GM11168 (cell line): ENCODE measurements around the gene GPR42.
"Not testable (repeated sequence)": the region's sequence is repeated elsewhere in the genome, so short reads cannot be mapped to it uniquely, and the experiment has no call there.

ENCODE experiments used
- in situ Hi-C: fragments of 300-500 bp; cut with MboI; formaldehyde crosslinking; loops from one replicate; pipeline ENCODE4 v1.12.0; 2022; ENCODE audit warnings: low sequenced_read_pairs; ENCODE audit not compliant: unreplicated experiment

GPR42 gene

DNA sequence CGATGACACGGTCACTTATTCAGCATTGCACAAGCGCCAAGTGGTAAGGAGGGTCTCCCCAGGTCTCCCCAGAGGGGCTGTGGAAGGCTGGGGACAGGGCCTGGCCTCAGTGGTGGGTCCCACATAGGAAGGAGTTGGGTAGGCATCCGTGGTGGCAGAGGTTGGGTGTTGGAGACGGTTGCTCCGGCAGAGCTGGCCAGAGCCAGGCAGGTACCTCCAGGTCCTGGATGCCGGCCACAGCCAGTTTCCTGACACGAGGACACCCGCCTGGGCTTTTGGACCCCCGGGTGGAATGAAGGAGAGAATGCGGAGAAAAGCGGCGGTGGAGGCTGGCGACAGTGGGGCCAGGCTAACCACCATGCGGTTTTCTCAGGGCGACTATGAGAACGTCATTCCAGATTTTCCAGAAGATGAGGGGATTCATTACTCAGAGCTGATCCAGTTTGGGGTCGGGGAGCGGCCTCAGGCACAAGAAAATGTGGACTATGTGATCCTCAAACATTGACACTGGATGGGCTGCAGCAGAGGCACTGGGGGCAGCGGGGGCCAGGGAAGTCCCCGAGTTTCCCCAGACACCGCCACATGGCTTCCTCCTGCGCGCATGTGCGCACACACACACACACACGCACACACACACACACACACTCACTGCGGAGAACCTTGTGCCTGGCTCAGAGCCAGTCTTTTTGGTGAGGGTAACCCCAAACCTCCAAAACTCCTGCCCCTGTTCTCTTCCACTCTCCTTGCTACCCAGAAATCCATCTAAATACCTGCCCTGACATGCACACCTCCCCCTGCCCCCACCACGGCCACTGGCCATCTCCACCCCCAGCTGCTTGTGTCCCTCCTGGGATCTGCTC lies 24.4 kb upstream of the GPR42 start:
- in situ Hi-C loops, result no loop called here

DNA sequence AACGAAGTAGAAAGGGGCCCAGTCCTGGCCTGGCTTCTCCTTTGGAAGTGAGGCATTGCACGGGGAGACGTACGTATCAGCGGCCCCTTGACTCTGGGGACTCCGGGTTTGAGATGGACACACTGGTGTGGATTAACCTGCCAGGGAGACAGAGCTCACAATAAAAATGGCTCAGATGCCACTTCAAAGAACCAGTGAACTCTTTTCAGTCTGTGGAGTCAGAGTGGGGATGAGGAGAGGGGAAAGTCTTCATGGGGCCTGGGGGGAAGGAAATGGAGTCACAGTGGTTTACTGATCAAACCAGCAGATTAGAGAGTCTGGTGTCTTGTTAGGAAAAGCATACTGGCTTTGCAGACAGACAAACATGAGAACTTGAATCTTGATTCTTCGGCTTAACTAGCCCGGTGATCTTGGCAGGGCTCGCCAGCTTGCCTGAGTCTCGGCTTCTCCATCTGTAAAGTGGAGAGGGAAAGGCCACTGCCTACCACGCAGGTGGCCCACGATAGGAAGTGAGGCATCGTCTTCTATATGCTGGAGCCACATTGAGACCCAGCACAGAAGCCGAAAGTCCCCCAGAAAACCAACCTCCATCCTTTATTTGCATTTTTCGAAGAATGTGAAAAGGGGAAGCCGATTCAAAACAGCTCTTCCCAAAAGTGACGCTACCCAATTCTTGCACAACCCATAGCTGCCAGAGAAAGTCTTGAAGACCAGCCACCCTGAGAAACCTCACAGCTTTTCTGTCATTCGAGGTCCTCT lies 23.5 kb upstream of the GPR42 start, which contains the start of gene FFAR1:
Gene FFAR1 (plus strand): TSS at position 732 of the 759 bp plus-strand sequence. CDS start 3,650 bp downstream, outside the sequence.
- in situ Hi-C loops, result no loop called here

DNA sequence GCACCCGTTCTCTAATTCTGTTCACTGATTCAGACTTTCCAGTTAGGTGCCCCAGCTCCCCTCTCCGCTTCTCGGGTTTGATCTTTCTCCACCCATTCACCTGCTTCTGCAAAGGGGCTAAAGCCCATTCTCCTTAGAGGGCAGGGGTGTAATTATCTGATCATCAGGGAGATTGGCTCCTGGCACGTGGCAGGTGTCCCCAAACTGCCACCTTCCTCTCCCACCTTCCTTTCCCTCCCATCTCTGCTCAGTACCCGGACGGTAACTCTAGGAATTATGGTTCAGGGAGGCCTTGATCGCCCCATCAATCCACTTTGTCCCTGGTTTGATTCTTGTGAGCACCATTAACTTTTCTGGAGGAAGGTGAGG lies 23.0 kb upstream of the GPR42 start:
- in situ Hi-C loops, result no loop called here

DNA sequence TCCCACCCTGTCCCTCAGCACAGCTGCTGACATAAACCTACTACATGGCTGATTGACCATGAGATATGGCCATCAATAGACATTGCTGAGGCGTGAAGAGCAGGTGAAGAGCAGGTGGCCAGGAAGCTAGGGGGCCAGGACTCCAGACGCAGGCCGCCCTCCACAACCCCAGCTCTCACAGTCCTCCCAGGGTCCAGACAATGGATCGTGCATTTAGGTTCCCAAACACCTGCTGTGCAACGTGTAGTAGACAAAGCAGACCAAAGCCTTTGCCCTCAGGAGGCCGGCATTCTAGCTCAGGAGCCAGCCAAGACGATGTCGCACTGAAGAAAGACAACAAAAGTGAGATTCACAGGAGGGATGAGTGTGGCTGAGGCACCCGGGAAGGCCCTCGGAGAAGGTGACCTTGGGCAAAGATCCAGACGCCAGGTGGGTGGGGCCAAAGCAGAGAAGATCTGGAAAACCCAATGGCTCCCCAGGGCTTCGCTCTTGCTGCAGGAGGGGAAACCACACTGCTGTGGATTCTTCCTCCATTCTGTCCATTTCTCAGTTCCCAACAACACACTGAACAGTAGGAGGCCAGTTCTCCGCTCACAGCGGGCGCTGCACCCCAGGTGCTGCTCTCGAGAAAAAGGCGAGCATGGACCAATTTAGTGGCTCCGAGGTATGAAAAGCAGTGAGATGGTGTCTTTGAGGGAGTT lies 21.8 kb upstream of the GPR42 start:
- in situ Hi-C loops, result no loop called here

DNA sequence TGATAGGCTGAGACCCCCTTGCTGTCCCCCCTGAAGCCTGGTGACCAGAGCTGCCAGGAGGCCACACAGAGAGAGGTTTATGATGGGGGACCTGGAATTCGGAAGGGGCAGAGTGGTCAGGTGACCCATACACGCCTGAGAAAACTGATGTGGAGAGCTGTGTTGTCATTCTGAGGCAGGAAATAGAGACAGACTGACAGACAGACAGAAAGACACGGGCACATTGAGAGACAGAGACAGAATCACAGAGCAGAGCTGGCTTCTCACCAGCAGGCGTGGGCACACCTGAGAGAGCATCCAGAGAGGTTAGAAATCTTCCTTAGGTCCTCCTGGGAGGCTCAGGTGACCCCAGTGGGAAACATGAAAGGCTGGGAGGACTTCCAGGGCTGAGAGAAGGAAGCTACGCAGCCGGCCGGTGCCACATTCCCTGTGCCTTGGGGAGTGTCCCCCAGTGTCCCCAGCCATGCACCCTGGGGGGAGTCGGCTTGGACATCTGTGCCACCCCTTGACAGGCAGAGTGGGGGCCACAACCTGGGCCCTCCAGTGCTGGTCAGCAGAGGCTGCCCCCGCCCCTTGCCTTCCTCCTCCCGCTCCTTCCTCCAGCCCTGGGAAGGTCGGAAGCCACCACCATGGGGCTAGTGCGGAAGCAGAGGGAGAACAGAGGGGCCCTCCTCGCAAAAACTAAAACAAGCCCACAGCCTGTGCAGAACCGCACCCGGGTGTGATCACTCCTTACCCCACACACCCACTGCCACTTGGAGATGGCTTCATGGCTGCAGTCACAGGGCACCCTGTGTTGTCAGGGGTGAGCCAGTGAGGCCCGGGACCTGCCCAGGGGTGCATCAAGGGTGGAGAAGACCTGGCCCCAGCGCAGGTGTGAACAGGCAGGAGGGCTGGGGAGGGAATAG lies 21.0 kb upstream of the GPR42 start:
- in situ Hi-C loops, result loop anchor here (5.0 kb wide), 1 partner anchor 117 kb away; no protein-coding TSS in a partner anchor

DNA sequence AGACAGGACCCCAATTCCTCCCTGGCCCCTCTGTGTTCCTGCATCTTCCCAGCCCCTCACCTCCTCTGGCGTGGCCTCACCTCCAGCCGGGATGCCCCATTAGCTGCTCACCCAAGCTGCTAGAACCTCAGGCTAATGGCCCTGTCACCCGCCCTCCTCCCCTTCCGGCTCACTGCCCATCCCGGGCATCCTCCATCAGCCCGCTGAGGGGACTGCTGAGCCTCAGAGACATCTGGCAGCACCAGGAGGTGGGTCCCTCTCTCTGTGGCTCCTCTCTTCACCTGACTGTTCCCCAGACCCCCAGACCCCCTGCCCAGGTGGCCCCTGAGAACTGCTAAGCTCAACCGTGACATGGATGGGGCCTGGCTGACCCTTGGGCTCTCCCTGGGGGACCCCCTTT lies 20.3 kb upstream of the GPR42 start:
- in situ Hi-C loops, result loop anchor here (5.0 kb wide), 1 partner anchor 117 kb away; no protein-coding TSS in a partner anchor

DNA sequence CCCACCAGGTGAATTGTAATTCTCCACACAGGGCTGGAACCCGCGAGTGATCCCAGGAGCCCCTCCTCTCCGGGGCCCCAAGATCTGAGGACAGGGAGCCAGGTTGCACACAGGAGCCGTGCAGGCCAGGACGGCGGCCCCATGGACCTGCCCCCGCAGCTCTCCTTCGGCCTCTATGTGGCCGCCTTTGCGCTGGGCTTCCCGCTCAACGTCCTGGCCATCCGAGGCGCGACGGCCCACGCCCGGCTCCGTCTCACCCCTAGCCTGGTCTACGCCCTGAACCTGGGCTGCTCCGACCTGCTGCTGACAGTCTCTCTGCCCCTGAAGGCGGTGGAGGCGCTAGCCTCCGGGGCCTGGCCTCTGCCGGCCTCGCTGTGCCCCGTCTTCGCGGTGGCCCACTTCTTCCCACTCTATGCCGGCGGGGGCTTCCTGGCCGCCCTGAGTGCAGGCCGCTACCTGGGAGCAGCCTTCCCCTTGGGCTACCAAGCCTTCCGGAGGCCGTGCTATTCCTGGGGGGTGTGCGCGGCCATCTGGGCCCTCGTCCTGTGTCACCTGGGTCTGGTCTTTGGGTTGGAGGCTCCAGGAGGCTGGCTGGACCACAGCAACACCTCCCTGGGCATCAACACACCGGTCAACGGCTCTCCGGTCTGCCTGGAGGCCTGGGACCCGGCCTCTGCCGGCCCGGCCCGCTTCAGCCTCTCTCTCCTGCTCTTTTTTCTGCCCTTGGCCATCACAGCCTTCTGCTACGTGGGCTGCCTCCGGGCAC lies 19.3 kb upstream of the GPR42 start:
- in situ Hi-C loops, result loop anchor here (5.0 kb wide), 1 partner anchor 116 kb away; no protein-coding TSS in a partner anchor

DNA sequence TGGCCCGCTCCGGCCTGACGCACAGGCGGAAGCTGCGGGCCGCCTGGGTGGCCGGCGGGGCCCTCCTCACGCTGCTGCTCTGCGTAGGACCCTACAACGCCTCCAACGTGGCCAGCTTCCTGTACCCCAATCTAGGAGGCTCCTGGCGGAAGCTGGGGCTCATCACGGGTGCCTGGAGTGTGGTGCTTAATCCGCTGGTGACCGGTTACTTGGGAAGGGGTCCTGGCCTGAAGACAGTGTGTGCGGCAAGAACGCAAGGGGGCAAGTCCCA lies 18.8 kb upstream of the GPR42 start:
- in situ Hi-C loops, result loop anchor here (5.0 kb wide), 1 partner anchor 115 kb away; no protein-coding TSS in a partner anchor

DNA sequence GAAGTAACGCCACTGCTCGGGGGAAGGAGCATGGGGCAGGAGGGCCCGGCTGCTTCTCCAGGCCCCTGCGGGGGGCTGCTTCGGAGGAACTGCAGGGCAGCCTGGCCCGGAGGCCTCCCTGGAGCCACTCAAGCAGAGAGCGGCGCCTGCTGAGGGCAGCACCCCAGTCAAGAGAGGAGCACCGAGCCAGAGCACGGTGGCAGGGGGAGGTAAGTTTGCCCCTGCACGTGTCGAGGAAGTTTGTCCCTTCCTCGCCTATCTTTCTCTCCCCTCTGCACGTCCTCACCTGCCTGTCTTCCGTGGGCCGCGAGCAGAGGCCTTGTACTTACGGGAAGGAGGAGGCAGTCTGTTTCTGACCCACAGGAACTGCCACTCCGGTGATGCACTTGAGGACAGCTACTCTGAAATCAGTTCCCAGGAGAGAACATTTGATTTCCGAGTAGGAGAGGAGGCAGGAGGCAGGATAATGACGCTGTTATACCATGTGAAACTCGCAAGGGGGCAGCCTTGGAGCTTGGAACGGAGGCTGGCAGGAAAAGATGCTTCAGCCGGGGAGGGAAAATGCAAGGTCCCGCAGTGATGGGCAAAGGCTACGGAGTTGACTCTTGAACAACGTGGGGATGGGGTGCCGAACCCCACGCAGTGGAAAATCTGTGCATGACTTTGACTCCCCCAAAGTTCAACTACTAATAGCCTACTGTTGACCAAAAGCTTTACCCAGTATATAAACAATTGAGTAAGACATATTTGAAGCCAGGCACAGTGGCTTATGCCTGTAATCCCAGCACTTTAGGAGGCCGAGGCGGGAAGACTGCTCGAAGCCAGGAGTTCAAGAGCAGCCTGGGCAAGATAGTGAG lies 18.2 kb upstream of the GPR42 start:
- in situ Hi-C loops, result loop anchor here (5.0 kb wide), 1 partner anchor 115 kb away; no protein-coding TSS in a partner anchor

DNA sequence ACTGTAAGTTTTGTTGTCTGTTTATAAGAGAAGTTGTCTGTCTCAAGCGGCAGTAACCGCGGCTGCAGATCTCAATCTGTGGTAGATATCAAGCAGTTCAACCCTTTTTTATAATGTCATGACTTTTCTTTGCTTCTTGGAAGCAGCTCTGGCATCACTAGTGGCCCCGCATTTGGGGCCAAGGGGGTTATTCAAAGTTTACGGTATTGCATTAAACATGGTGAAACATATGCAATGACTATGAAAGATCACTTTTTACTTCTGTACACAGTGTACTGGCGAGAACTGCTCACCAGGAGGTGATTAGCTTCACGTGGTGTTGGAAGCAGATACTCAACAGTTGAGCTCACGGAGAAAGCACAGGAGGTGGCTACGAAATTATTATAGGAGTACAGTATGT lies 17.2 kb upstream of the GPR42 start:
- in situ Hi-C loops, result loop anchor here (5.0 kb wide), 1 partner anchor 114 kb away; no protein-coding TSS in a partner anchor

DNA sequence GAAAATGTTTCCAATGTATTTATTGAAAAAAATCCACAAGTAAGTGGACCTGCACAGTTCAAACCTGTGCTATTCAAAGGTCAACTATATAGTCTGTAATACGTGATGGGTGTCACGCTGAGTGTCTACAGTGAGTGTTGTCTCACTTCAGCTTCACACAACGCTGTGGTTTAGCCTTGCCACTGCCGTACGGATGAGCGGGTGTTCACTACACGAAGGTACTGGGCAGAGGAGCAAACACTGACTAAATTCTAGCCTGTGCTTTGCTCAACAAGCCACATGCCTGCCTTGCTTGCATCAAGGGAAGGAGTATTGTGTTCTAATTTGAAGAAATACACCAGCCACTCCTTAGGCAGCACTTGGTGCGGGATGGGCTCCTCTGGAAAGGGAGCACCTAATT lies 16.0 kb upstream of the GPR42 start:
- in situ Hi-C loops, result loop anchor here (5.0 kb wide), 1 partner anchor 112 kb away; no protein-coding TSS in a partner anchor

DNA sequence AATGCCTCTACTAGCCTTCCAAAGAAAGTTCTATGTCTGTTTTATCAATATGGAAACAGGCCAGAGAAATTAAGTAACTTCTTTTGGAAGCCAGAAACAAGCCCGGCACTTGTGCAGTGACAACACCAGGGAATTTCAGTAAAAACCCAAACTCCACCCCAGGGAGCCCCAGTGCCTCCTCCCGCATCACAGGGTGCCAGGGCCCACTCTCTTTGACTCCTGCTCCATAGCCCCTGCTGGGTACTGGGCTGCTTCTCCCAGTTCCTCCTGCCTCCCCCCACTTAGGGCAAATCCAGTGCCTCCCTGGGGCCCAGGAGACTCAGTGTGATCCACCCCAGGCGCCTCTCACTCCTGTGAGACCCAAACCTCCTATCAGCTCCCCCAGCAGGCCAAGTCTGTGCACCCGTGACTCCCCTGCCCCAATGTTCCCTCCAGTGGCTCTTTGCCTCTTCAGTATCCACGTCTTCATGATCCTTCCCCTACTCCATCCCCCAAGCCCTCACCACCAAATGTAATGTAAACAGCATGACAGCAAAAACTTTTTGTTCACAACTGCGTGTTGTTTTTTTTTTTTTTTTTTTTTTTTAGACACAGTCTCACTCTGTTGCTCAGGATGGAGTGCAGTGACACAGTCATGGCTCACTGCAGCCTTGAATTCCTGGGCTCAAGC lies 14.9 kb upstream of the GPR42 start:
- in situ Hi-C loops, result no loop called here

DNA sequence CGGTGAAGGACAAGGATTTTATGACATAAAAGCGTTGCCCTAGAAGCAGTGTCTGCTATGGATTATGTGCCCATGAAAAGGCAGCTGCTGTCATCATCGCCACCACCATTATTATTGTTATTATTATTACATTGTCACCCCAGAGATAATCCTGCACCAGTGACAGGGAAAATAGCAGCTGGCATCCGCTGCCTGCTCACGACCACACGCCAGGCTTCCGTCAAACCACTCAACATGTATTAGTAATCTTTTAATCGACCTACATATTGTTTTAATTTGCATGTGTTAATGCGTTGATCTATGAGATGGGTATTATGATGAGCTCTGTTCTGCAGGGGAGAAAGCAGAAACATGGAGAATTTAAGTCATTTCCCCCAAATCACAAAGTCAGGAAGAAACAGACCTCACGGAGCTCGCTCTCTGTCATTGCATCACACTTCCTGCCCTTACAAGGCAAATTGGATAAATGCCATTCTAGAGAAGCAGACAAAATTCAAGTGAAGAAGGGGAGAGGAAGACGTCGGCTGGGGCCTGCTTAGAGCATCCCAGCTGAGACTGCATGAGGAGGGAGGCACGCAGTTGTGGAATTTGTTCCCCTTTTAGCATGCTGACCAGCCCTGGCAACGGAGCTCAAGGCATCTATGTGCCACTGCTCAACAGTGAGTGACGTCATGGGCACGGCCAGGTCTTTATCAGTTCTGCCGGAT lies 12.8 kb upstream of the GPR42 start, which contains the start of gene FFAR3:
Gene FFAR3 (plus strand): TSS at position 594 of the 707 bp plus-strand sequence. CDS start 431 bp downstream, outside the sequence.
- in situ Hi-C loops, result no loop called here

DNA sequence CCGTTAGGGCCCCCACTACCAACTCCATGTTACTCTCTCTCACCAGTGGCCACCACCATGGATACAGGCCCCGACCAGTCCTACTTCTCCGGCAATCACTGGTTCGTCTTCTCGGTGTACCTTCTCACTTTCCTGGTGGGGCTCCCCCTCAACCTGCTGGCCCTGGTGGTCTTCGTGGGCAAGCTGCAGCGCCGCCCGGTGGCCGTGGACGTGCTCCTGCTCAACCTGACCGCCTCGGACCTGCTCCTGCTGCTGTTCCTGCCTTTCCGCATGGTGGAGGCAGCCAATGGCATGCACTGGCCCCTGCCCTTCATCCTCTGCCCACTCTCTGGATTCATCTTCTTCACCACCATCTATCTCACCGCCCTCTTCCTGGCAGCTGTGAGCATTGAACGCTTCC lies 12.0 kb upstream of the GPR42 start:
- in situ Hi-C loops, result not testable (repeated sequence)

DNA sequence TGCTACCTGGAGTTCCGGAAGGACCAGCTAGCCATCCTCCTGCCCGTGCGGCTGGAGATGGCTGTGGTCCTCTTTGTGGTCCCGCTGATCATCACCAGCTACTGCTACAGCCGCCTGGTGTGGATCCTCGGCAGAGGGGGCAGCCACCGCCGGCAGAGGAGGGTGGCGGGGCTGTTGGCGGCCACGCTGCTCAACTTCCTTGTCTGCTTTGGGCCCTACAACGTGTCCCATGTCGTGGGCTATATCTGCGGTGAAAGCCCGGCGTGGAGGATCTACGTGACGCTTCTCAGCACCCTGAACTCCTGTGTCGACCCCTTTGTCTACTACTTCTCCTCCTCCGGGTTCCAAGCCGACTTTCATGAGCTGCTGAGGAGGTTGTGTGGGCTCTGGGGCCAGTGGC lies 11.5 kb upstream of the GPR42 start:
- in situ Hi-C loops, result not testable (repeated sequence)

DNA sequence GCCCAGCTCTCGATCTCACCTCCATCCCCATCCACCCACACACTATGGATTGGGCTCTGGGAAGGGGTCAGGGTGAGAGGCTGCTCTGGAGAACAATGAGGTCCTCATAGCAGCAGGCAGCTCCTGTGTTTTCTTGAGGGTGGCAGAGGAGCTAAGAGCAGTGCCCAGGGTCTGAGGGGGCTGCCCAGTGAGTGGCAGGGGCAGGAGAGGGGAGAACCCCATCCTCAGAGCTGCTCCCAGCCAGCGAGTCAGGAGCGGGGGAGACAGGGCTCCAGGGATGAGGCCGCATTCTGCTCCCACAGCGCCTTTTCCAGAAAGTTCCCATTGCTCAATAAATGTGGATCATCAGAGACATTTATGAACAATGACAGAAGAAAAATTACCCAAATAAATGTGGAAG lies 10.8 kb upstream of the GPR42 start:
- in situ Hi-C loops, result not testable (repeated sequence)
